H1 (cell line): ENCODE results near the gene CLIP3. TPM values are rescaled to one million over a fixed set of nuclear protein-coding genes. Genes with fewer than 3 reads are reported as not detected.

Experiments
- SAP30 ChIP-seq: fragments of 300-600 bp; sonication (generic); IDR thresholded peaks from 2 replicates; pipeline ENCODE4 v1.7.1; 2012; ENCODE audit warnings: low read length, moderate library complexity, mild to moderate bottlenecking, inconsistent platforms; ENCODE audit not compliant: insufficient read depth, insufficient replicate concordance
- polyA plus RNA-seq, 7 experiments: library from polyadenylated mRNA; depleted of rRNA in 3 of 7; stranded (reverse) in 5 of 7; unstranded in 2 of 7; fragments of >200 nt in 5 of 7; fragments of 200-250 nt in 2 of 7; gene quantifications; 1 replicate in 5 of 7; 2 replicates in 1 of 7; 4 replicates in 1 of 7; pipeline versions ENCODE4 v1.2.1 to v1.2.3, GENCODE V29; 2011 to 2013; ENCODE audit warnings: missing spikeins in 2 of 7, mixed read lengths in 2 of 7
- total RNA-seq: library from RNA; stranded (reverse); fragmentation: NEBNext Ultra II Directional; extraction: Animal tissue kit (Norgen Biotek cat#: 25700); gene quantifications from 2 replicates; pipeline ENCODE4 v1.2.1, GENCODE V29; 2021
- TF ChIP-seq, protein P1 (sequence below): IDR thresholded peaks from 2 replicates; pipeline ENCODE4 v1.6.1; 2011; ENCODE audit warnings: low read depth, mild to moderate bottlenecking, low read length; ENCODE audit not compliant: insufficient read depth

Gene CLIP3
- total and polyA plus RNA-seq, 2 of the 8 experiments (the other 6 are each of a cell fraction or from before 2014, with no cell fraction given): 5.9 to 21.7 TPM

DNA sequence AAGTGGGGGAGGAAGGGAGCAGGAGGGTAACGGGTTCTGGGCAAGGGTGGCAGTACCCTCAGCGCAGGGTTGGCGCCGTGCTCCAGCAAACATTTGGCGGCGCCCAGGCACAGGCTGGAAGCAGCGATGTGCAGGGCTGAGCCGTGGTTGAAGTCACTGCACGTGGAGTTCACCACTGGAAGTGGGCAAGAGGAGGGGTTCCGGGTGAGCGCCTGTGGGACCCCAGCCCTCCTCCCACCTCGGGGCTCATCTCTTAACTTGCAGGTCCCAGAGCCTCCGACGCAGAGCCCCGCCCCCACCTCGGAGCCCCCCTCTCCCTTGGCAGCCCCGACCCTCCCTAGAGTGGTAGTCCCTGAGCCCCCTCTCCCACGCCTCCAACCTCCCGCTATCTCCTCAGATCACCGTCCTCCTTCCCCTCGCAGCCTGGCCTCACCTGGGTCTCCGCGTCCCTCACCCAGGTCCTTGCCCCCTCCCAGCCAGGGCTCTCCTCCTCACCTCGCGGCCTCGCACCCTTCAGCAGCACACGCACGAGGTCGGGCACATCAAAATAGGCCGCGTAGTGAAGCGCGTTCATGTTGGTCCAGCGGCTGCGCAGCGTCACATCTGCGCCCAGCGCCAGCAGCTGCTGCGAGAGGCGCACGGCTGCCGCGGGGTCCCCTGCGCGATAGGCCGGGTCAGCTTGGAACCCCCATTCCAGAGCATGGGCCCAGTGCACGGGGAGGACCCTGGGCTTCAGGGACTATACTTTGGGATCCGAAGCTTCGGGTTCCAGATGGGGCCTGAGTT is 6.4 kb downstream of the CLIP3 start (continued):
- TF ChIP-seq, protein P1, sequence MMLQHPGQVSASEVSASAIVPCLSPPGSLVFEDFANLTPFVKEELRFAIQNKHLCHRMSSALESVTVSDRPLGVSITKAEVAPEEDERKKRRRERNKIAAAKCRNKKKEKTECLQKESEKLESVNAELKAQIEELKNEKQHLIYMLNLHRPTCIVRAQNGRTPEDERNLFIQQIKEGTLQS: no peak
- TF ChIP-seq SAP30: no peak
